Loucy (cell line): ENCODE results near the gene ATP13A3.

ENCODE experiments used
- H2AFZ ChIP-seq: fragments of 200-600 bp; sonication (generic); 2 replicates; pipeline ENCODE4 v1.6.0; 2016; ENCODE audit warnings: antibody characterized with exemption, mild to moderate bottlenecking, low read length, moderate library complexity
- H3F3A ChIP-seq: fragments of 200-600 bp; 2 replicates; pipeline ENCODE4 v1.6.0; 2016; ENCODE audit warnings: antibody characterized with exemption, low read depth, mild to moderate bottlenecking
- H3K27me3 ChIP-seq: fragments of 200-600 bp; sonication (generic); 2 replicates; pipeline ENCODE4 v1.6.1; 2014; ENCODE audit warnings: low read length, mild to moderate bottlenecking; ENCODE audit not compliant: insufficient read depth, poor library complexity, severe bottlenecking
- H3K36me3 ChIP-seq: fragments of 200-600 bp; sonication (generic); 2 replicates; pipeline ENCODE4 v1.6.1; 2016; ENCODE audit warnings: low read length; ENCODE audit not compliant: insufficient read depth
- H3K4me1 ChIP-seq: fragments of 200-600 bp; sonication (generic); 2 replicates; pipeline ENCODE4 v1.5.1; 2014; ENCODE audit warnings: low read length, mild to moderate bottlenecking; ENCODE audit not compliant: insufficient read depth, poor library complexity, severe bottlenecking
- H3K4me2 ChIP-seq: fragments of 200-600 bp; sonication (generic); 2 replicates; pipeline ENCODE4 v1.6.0; 2014; ENCODE audit warnings: antibody characterized with exemption, low read length, low read depth, mild to moderate bottlenecking; ENCODE audit not compliant: poor library complexity, severe bottlenecking
- H3K4me3 ChIP-seq: fragments of 200-600 bp; sonication (generic); 2 replicates; pipeline ENCODE4 v1.5.1; 2014; ENCODE audit warnings: low read length, mild to moderate bottlenecking, mixed read lengths; ENCODE audit not compliant: poor library complexity, severe bottlenecking
- H3K79me2 ChIP-seq: fragments of 200-600 bp; sonication (generic); 2 replicates; pipeline ENCODE4 v1.6.1; 2014; ENCODE audit warnings: low read length; ENCODE audit not compliant: insufficient read depth
- H3K9ac ChIP-seq: fragments of 200-600 bp; sonication (generic); 2 replicates; pipeline ENCODE4 v1.6.0; 2014; ENCODE audit warnings: mild to moderate bottlenecking, low read depth, low read length, moderate library complexity; ENCODE audit not compliant: poor library complexity, severe bottlenecking
- H3K9me2 ChIP-seq: fragments of 200-600 bp; sonication (generic); replicated peaks from 2 replicates; pipeline ENCODE4 v1.6.1; 2016; ENCODE audit warnings: low read depth, low read length, mixed read lengths
- H3K9me3 ChIP-seq: fragments of 200-600 bp; sonication (generic); 2 replicates; pipeline ENCODE4 v1.6.1; 2014; ENCODE audit warnings: mild to moderate bottlenecking, antibody characterized with exemption, low read length, low read depth; ENCODE audit not compliant: insufficient read depth
- H4K20me1 ChIP-seq: fragments of 200-600 bp; sonication (generic); 2 replicates; pipeline ENCODE4 v1.6.0; 2014; ENCODE audit warnings: antibody characterized with exemption, low read length, mild to moderate bottlenecking; ENCODE audit not compliant: insufficient read depth, poor library complexity, severe bottlenecking
- CTCF ChIP-seq: fragments of 200-600 bp; sonication (generic); conservative IDR thresholded peaks from 2 replicates; pipeline ENCODE4 v1.5.1; 2014; ENCODE audit warnings: mild to moderate bottlenecking, antibody characterized with exemption, low read length
- EZH2phosphoT487 ChIP-seq: fragments of 200-600 bp; IDR thresholded peaks from 2 replicates; pipeline ENCODE4 v1.6.1; 2018; ENCODE audit warnings: antibody characterized with exemption, mild to moderate bottlenecking, moderate library complexity, borderline replicate concordance

Gene ATP13A3

DNA sequence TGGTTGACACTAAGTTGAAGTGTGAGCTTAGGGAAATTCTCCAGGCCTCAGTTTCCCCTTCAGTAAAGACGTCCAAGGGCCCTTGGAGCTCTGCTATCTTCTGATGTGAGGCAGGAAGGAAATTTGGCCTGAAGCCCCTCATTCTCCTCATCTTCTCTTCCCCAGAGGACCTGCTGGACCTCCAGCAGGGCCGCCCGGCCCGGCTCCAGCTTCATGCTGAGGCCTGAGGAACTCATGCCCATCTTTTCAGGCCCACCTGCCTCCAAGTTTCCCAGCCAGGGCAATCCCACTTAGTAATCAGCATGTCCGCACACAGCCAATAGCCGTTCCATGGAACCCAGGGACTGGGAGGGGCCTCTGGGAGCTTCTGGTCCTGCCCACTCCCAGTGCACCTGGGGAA, 121.3 kb downstream of the ATP13A3 start:
- Histone ChIP-seq H3K4me3 (no peak overlapping the region), H3K79me2 (no peaks in the 10 kb centered on the region), H3F3A (no peaks in the 10 kb centered on the region), H3K4me2 (no peak overlapping the region), H3K36me3 (no peaks in the 10 kb centered on the region), H4K20me1 (no peaks in the 10 kb centered on the region), H2AFZ (no peak overlapping the region), H3K4me1 (no peaks in the 10 kb centered on the region), H3K9me2 (no peaks in the 10 kb centered on the region), H3K9me3 (no peaks in the 10 kb centered on the region), H3K9ac (no peak overlapping the region), H3K27me3 (no peaks in the 10 kb centered on the region)
- TF ChIP-seq EZH2phosphoT487 (no peak), CTCF (no peak)

GRCh38 chr3:194364652-194365434, 122.0 kb downstream of the ATP13A3 start:
- Histone ChIP-seq H2AFZ (no peak overlapping the region), H3K36me3 (no peaks in the 10 kb centered on the region), H3K9me3 (no peaks in the 10 kb centered on the region), H3K9me2 (no peaks in the 10 kb centered on the region), H3K4me3 (no peak overlapping the region), H3K4me2 (no peak overlapping the region), H3K79me2 (no peaks in the 10 kb centered on the region), H3F3A (no peaks in the 10 kb centered on the region), H3K27me3 (no peaks in the 10 kb centered on the region), H3K9ac (no peak overlapping the region), H4K20me1 (no peaks in the 10 kb centered on the region), H3K4me1 (no peaks in the 10 kb centered on the region)
- TF ChIP-seq EZH2phosphoT487 (no peak), CTCF (no peak)

DNA sequence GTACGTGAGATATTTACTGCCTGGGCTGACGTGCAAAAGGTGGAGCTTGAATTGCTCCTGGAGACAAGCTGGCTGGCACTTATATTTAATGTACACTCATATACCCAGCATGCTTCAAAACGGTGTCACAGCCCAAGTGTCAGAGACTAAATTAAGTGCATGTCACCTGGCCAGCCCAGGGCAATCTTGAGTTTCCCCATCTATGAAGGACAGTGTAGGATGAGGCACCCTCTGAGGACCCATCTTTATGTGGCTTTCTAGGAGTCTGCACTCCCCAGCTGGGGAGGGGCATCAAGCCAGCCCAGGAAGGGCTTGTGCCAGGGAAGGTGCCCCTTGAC, 122.5 kb downstream of the ATP13A3 start:
- no peaks in the 10 kb centered on the region for H3F3A ChIP-seq
- no peaks in the 10 kb centered on the region for H3K79me2 ChIP-seq
- no peaks in the 10 kb centered on the region for H3K9me3 ChIP-seq
- H3K4me2 ChIP-seq = no peak overlapping the region
- no peaks in the 10 kb centered on the region for H3K4me1 ChIP-seq
- no peaks in the 10 kb centered on the region for H3K9me2 ChIP-seq
- H3K4me3 ChIP-seq = no peak overlapping the region
- no peak overlapping the region for H3K9ac ChIP-seq
- no peak overlapping the region for H2AFZ ChIP-seq
- no peaks in the 10 kb centered on the region for H3K27me3 ChIP-seq
- H4K20me1 ChIP-seq = no peaks in the 10 kb centered on the region
- H3K36me3 ChIP-seq = no peaks in the 10 kb centered on the region
- TF ChIP-seq EZH2phosphoT487 (no peak), CTCF (no peak)
